Keratinocyte (primary cell): ENCODE data around the gene DNAJB14. TPM values are rescaled to one million over a fixed set of nuclear protein-coding genes. Genes with fewer than 3 reads are reported as not detected.

ENCODE experiments used
- DNase-seq: peaks from one replicate; pipeline ENCODE4 v3.0.0-alpha.2; 2011; ENCODE audit warnings: low read depth, missing footprints, low spot score
- FAIRE-seq: peaks from 2 replicates; lab custom pipeline; 2011; peaks lifted over from hg19 to GRCh38; lab: Jason Lieb, UNC
- H2AFZ ChIP-seq: 2 replicates; pipeline ENCODE4 v1.6.0; 2012; ENCODE audit warnings: low read length, control low read depth, inconsistent platforms; ENCODE audit not compliant: control insufficient read depth
- H3K27ac ChIP-seq: 2 replicates; pipeline ENCODE4 v1.5.1; 2011; ENCODE audit warnings: low read length; ENCODE audit not compliant: control insufficient read depth, insufficient read depth
- H3K27me3 ChIP-seq: 3 replicates; pipeline ENCODE4 v1.6.0; 2011; ENCODE audit warnings: low read length; ENCODE audit not compliant: control insufficient read depth, insufficient read depth; ENCODE audit errors: extremely low read depth
- H3K36me3 ChIP-seq, 2 experiments: 2 replicates in 1 of 2; 3 replicates in 1 of 2; pipeline ENCODE4 v1.5.1; 2011; ENCODE audit warnings: low read length in 2 of 2, mild to moderate bottlenecking in 1 of 2; ENCODE audit not compliant: control insufficient read depth in 2 of 2, insufficient read depth in 2 of 2; ENCODE audit errors: extremely low read depth in 1 of 2
- H3K4me1 ChIP-seq: 3 replicates; pipeline ENCODE4 v1.5.1; 2011; ENCODE audit warnings: low read length; ENCODE audit not compliant: control insufficient read depth, insufficient read depth; ENCODE audit errors: extremely low read depth
- H3K4me2 ChIP-seq: 3 replicates; pipeline ENCODE4 v1.6.0; 2011; ENCODE audit warnings: low read depth, low read length; ENCODE audit not compliant: control insufficient read depth, insufficient read depth; ENCODE audit errors: extremely low read depth
- H3K4me3 ChIP-seq, 3 experiments: fragments of 200-600 bp in 1 of 3; sonication (generic) in 1 of 3; 2 replicates in 2 of 3; 3 replicates in 1 of 3; pipeline ENCODE4 v1.5.1; 2011 to 2016; ENCODE audit warnings: low read length in 3 of 3, mild to moderate bottlenecking in 3 of 3, control low read depth in 2 of 3, inconsistent platforms in 1 of 3, low read depth in 1 of 3, mixed read lengths in 1 of 3, mixed run types in 1 of 3, moderate library complexity in 1 of 3; ENCODE audit not compliant: control insufficient read depth in 2 of 3, insufficient read depth in 2 of 3; ENCODE audit errors: extremely low read depth in 1 of 3
- H3K79me2 ChIP-seq: 2 replicates; pipeline ENCODE4 v1.6.0; 2012; ENCODE audit warnings: low read length; ENCODE audit not compliant: control insufficient read depth, insufficient read depth
- H3K9ac ChIP-seq: 3 replicates; pipeline ENCODE4 v1.6.0; 2011; ENCODE audit warnings: low read length; ENCODE audit not compliant: control insufficient read depth, insufficient read depth; ENCODE audit errors: extremely low read depth
- H3K9me1 ChIP-seq: 3 replicates; pipeline ENCODE4 v1.6.0; 2011; ENCODE audit warnings: low read length; ENCODE audit not compliant: control insufficient read depth, insufficient read depth; ENCODE audit errors: extremely low read depth
- H3K9me3 ChIP-seq: 2 replicates; pipeline ENCODE4 v1.5.1; 2012; ENCODE audit warnings: low read depth, low read length; ENCODE audit not compliant: control insufficient read depth
- H4K20me1 ChIP-seq: 3 replicates; pipeline ENCODE4 v1.6.0; 2011; ENCODE audit warnings: low read length; ENCODE audit not compliant: control insufficient read depth, insufficient read depth; ENCODE audit errors: extremely low read depth
- EZH2 ChIP-seq: IDR thresholded peaks from one replicate; pipeline ENCODE4 v1.6.1; 2012; ENCODE audit warnings: inconsistent platforms, mild to moderate bottlenecking, low read length, moderate library complexity
- dilution Hi-C: fragments of 300-500 bp; cut with MboI; formaldehyde crosslinking; loops from one replicate; pipeline ENCODE4 v1.7.0; 2020; ENCODE audit warnings: low sequenced_read_pairs; ENCODE audit not compliant: extremely low pct_ligation_motif_present
- polyA plus RNA-seq, 5 experiments: library from polyadenylated mRNA; depleted of rRNA in 3 of 5; stranded (reverse) in 3 of 5; stranded (forward) in 1 of 5; unstranded in 1 of 5; fragments of >200 nt; gene quantifications; 1 replicate in 1 of 5; 2 replicates in 3 of 5; 3 replicates in 1 of 5; pipeline versions ENCODE4 v1.2.1 to v1.2.3, GENCODE V29; 2011 to 2012; ENCODE audit warnings: missing spikeins in 2 of 5, low read depth in 1 of 5, low replicate concordance in 1 of 5
- TF ChIP-seq, protein P1 (sequence below), 3 experiments: IDR thresholded peaks in 1 of 3; conservative IDR thresholded peaks in 1 of 3; optimal IDR thresholded peaks in 1 of 3; 2 replicates in 2 of 3; 3 replicates in 1 of 3; pipeline versions ENCODE3 to v1.5.1; 2011; ENCODE audit warnings: low read length in 3 of 3, mild to moderate bottlenecking in 3 of 3, moderate library complexity in 2 of 3, control low read depth in 1 of 3, inconsistent platforms in 1 of 3; ENCODE audit not compliant: insufficient read depth in 2 of 3; ENCODE audit errors: extremely low read depth in 1 of 3

Gene DNAJB14
- polyA plus RNA-seq, 1 donor (not counting 4 experiments of a cell fraction or from before 2014, with no cell fraction given) = 17.9 TPM

DNA sequence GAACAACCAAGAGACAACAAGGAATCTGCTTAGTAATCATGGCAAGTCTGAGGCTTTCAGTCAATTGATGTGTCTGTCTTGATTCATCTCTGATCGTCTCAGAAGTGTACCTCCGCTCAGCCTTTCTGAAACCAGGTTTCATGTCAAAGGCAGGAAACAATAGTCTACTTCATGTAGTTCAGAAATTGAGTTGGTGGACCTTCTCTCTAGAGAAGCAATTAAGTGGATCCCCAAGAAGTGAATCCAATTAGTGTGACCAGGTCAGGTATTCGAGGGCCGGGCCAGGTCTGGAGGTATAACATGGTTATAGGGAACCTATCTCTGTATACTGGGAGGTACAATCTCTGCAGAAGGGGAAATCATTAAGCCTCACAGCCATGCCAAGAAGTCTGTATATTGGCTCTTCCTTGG is 97.8 kb downstream of the DNAJB14 start:
- Histone ChIP-seq H3K9me1 (no peaks in the 10 kb centered on the region), H4K20me1 (no peaks in the 10 kb centered on the region), H3K27ac (no peak overlapping the region), H3K79me2 (no peaks in the 10 kb centered on the region), H3K9me3 (no peaks in the 10 kb centered on the region), H3K27me3 (no peaks in the 10 kb centered on the region), H3K4me2 (no peak overlapping the region), H3K4me3 (no peak overlapping the region), H3K9ac (no peak overlapping the region), H2AFZ (no peak overlapping the region), H3K4me1 (no peaks in the 10 kb centered on the region), H3K36me3 (peaks cover 12 to 15% of the 10 kb centered on the region in 2 experiments)
- DNase-seq (no peak), FAIRE-seq (no peak)
- TF ChIP-seq, protein P1, sequence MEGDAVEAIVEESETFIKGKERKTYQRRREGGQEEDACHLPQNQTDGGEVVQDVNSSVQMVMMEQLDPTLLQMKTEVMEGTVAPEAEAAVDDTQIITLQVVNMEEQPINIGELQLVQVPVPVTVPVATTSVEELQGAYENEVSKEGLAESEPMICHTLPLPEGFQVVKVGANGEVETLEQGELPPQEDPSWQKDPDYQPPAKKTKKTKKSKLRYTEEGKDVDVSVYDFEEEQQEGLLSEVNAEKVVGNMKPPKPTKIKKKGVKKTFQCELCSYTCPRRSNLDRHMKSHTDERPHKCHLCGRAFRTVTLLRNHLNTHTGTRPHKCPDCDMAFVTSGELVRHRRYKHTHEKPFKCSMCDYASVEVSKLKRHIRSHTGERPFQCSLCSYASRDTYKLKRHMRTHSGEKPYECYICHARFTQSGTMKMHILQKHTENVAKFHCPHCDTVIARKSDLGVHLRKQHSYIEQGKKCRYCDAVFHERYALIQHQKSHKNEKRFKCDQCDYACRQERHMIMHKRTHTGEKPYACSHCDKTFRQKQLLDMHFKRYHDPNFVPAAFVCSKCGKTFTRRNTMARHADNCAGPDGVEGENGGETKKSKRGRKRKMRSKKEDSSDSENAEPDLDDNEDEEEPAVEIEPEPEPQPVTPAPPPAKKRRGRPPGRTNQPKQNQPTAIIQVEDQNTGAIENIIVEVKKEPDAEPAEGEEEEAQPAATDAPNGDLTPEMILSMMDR (optimal IDR thresholded peaks at IDR 0.05 in 1 of 3, IDR thresholded peaks at IDR 0.05 in 1 of 3, conservative IDR thresholded peaks at IDR 0.05 in 1 of 3; ENCODE audit: extremely low read depth in 1 of 3, insufficient read depth in 2 of 3, low read length in 3 of 3) = no peak
- TF ChIP-seq EZH2 = no peak
- dilution Hi-C loops = no loop called here

GRCh38 chr4:99847362-99847976 is 98.9 kb downstream of the DNAJB14 start:
- TF ChIP-seq, protein P1 (optimal IDR thresholded peaks at IDR 0.05 in 1 of 3, IDR thresholded peaks at IDR 0.05 in 1 of 3, conservative IDR thresholded peaks at IDR 0.05 in 1 of 3; ENCODE audit: extremely low read depth in 1 of 3, insufficient read depth in 2 of 3, low read length in 3 of 3) = no peak
- TF ChIP-seq EZH2 = no peak
- no peaks in the 10 kb centered on the region for H3K9me3 ChIP-seq
- no peaks in the 10 kb centered on the region for H3K79me2 ChIP-seq
- no peak overlapping the region for H3K9ac ChIP-seq
- no peak for FAIRE-seq
- H3K4me2 ChIP-seq = no peak overlapping the region
- dilution Hi-C loops = no loop called here
- DNase-seq = no peak
- no peak overlapping the region for H2AFZ ChIP-seq
- H3K27ac ChIP-seq = no peak overlapping the region
- H3K9me1 ChIP-seq = no peaks in the 10 kb centered on the region
- H4K20me1 ChIP-seq = no peaks in the 10 kb centered on the region
- no peaks in the 10 kb centered on the region for H3K4me1 ChIP-seq
- H3K4me3 ChIP-seq = no peak overlapping the region
- no peaks in the 10 kb centered on the region for H3K27me3 ChIP-seq
- peaks cover 9 to 15% of the 10 kb centered on the region in 2 experiments for H3K36me3 ChIP-seq
